Suprapubic skin (tissue), 4 donors: ENCODE measurements around the gene NFATC2. TPM values are rescaled to one million over a fixed set of nuclear protein-coding genes. Genes with fewer than 3 reads are reported as not detected.

Source experiments
- DNase-seq, 2 donors: peaks; one replicate each; pipeline ENCODE4 v3.0.0-alpha.2; 2019; ENCODE audit warnings: low spot score in 2 of 2
- H3K27ac ChIP-seq: fragments of 200-600 bp; sonication (generic); one replicate; pipeline ENCODE4 v1.5.1; 2019
- H3K27me3 ChIP-seq: fragments of 200-600 bp; sonication (generic); one replicate; pipeline ENCODE4 v1.5.1; 2019
- H3K36me3 ChIP-seq: fragments of 200-600 bp; sonication (generic); one replicate; pipeline ENCODE4 v1.5.1; 2019
- H3K4me1 ChIP-seq: fragments of 200-600 bp; sonication (generic); one replicate; pipeline ENCODE4 v1.5.1; 2019
- H3K4me3 ChIP-seq: fragments of 200-600 bp; sonication (generic); one replicate; pipeline ENCODE4 v1.5.1; 2019; ENCODE audit warnings: mild to moderate bottlenecking
- H3K9me3 ChIP-seq: fragments of 200-600 bp; sonication (generic); one replicate; pipeline ENCODE4 v1.5.1; 2019
- EP300 ChIP-seq: sonication (generic); formaldehyde crosslinking; IDR thresholded peaks from one replicate; pipeline ENCODE4 v1.6.1; 2017; ENCODE audit warnings: antibody characterized with exemption
- POLR2A ChIP-seq, 2 donors: fragments of 450-650 bp; IDR thresholded peaks; one replicate each; pipeline ENCODE4 v1.6.1; 2017; ENCODE audit warnings: antibody characterized with exemption in 2 of 2, mild to moderate bottlenecking in 2 of 2, moderate library complexity in 2 of 2
- POLR2AphosphoS5 ChIP-seq, 3 donors: sonication (generic); formaldehyde crosslinking; IDR thresholded peaks; one replicate each; pipeline ENCODE4 v1.6.1; 2017; ENCODE audit warnings: antibody characterized with exemption in 3 of 3
- WGBS: methylation state at CpG from one replicate; pipeline ENCODE4 v1.1.5; 2018; 5-methylcytosine and 5-hydroxymethylcytosine counted together
- total RNA-seq, 4 donors: library from RNA; depleted of rRNA; stranded (reverse); fragments of >200 nt; gene quantifications; one replicate each; pipeline ENCODE4 v1.1.0, GENCODE V29; 2016
- TF ChIP-seq, protein P1 (sequence below), 2 donors: fragments of 200-600 bp in 1 of 2; fragments of 450-650 bp in 1 of 2; sonication (generic) in 1 of 2; IDR thresholded peaks; one replicate each; pipeline ENCODE4 v1.5.1; 2016 to 2019; ENCODE audit warnings: antibody characterized with exemption in 2 of 2, mild to moderate bottlenecking in 1 of 2, moderate library complexity in 1 of 2

Gene NFATC2
- total RNA-seq, 4 donors from 2014 or later = 5.4 to 15.7 (median 8.4) TPM

DNA sequence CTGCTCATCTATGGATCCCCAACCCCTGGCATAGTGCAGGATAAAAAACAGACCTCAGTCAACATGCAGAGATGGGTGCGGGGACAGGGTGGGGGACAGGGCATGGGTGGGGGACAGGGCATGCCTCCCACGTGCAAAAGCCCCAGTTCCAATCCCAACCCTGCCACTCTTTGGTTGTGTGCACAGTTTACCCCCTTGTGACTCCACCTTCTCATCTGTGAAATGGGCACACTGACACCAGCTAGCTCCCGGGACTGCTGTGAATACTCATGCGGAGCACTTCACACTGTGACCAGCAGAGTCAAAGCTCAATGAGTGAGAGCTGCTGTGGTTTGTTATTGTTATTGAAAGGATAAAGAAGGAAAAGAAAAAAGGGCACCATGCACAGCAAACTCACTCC lies 69.3 kb downstream of the NFATC2 start:
- WGBS = 88% methylated on average over 3 of the region's 4 CpGs

DNA sequence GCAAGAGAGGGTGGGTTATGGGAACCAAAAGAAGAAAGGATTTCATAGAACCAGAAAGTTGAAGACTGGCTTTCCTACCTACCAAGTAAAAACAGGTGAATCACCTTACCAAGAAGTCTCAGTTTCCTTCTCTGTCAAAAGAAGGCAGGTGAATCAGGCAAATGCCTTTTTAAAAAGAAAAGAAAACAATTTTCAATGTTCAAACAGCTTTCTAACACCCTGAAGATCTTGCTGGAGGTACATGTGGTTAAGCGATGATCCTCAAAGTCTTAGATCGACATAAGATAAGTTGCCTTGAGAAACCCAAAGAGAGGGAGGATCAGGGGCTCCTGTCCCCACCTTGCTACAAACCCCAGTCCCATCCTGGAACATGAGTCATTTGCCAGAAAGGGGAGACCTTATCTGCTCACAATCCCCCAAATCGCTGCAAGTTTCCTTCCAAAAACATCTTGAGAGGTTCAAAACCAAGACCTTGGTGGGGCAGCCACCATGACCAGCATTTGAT lies 71.6 kb downstream of the NFATC2 start:
- no peak for TF ChIP-seq EP300
- TF ChIP-seq, protein P1, sequence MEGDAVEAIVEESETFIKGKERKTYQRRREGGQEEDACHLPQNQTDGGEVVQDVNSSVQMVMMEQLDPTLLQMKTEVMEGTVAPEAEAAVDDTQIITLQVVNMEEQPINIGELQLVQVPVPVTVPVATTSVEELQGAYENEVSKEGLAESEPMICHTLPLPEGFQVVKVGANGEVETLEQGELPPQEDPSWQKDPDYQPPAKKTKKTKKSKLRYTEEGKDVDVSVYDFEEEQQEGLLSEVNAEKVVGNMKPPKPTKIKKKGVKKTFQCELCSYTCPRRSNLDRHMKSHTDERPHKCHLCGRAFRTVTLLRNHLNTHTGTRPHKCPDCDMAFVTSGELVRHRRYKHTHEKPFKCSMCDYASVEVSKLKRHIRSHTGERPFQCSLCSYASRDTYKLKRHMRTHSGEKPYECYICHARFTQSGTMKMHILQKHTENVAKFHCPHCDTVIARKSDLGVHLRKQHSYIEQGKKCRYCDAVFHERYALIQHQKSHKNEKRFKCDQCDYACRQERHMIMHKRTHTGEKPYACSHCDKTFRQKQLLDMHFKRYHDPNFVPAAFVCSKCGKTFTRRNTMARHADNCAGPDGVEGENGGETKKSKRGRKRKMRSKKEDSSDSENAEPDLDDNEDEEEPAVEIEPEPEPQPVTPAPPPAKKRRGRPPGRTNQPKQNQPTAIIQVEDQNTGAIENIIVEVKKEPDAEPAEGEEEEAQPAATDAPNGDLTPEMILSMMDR (IDR thresholded peaks at IDR 0.05) = no peak
- no peak for TF ChIP-seq POLR2A (IDR thresholded peaks at IDR 0.05)
- TF ChIP-seq POLR2AphosphoS5 (IDR thresholded peaks at IDR 0.05) = no peak
- WGBS = 99% methylated on average over 3 of the region's 3 CpGs
- peaks cover 6% of the 10 kb centered on the region for H3K36me3 ChIP-seq
- no peak overlapping the region for H3K27ac ChIP-seq
- H3K4me3 ChIP-seq = no peak overlapping the region
- peaks cover 6% of the 10 kb centered on the region for H3K4me1 ChIP-seq
- H3K27me3 ChIP-seq = no peaks in the 10 kb centered on the region
- DNase-seq = no peak
- H3K9me3 ChIP-seq = no peaks in the 10 kb centered on the region

More for the DNA sequence above, 69.3 kb downstream of the NFATC2 start:
- no peak overlapping the region for H3K4me3 ChIP-seq
- H3K27me3 ChIP-seq = no peaks in the 10 kb centered on the region
- H3K9me3 ChIP-seq = no peaks in the 10 kb centered on the region
- peaks cover 6% of the 10 kb centered on the region for H3K36me3 ChIP-seq
- TF ChIP-seq POLR2A (IDR thresholded peaks at IDR 0.05) (no peak), EP300 (no peak), POLR2AphosphoS5 (IDR thresholded peaks at IDR 0.05) (no peak)
- TF ChIP-seq, protein P1 (IDR thresholded peaks at IDR 0.05) = no peak
- no peak for DNase-seq
- H3K4me1 ChIP-seq = peaks cover 11% of the 10 kb centered on the region
- no peak overlapping the region for H3K27ac ChIP-seq

DNA sequence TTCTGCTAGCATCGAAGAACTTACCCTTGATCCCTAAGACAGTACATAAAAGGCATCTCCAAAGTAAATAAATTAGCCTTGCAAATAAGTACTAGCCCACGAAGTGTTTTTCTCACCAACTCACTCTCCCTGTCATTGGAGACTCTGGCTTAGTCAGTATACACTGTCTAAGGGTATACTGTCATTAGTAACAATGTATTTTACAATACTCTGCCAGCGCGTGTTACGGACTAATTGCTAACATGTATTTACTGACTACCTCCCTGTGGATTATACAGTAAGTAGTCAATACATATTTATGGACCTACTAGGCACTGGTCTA lies 72.1 kb downstream of the NFATC2 start:
- Histone ChIP-seq H3K4me1 (peaks cover 6% of the 10 kb centered on the region), H3K27ac (no peak overlapping the region), H3K4me3 (no peak overlapping the region), H3K36me3 (peaks cover 6% of the 10 kb centered on the region), H3K9me3 (no peaks in the 10 kb centered on the region), H3K27me3 (no peaks in the 10 kb centered on the region)
- TF ChIP-seq POLR2AphosphoS5 (IDR thresholded peaks at IDR 0.05) (no peak), EP300 (no peak), POLR2A (IDR thresholded peaks at IDR 0.05) (no peak)
- TF ChIP-seq, protein P1 (IDR thresholded peaks at IDR 0.05) = no peak
- 68% methylated on average over 5 of the region's 5 CpGs for WGBS
- no peak for DNase-seq

DNA sequence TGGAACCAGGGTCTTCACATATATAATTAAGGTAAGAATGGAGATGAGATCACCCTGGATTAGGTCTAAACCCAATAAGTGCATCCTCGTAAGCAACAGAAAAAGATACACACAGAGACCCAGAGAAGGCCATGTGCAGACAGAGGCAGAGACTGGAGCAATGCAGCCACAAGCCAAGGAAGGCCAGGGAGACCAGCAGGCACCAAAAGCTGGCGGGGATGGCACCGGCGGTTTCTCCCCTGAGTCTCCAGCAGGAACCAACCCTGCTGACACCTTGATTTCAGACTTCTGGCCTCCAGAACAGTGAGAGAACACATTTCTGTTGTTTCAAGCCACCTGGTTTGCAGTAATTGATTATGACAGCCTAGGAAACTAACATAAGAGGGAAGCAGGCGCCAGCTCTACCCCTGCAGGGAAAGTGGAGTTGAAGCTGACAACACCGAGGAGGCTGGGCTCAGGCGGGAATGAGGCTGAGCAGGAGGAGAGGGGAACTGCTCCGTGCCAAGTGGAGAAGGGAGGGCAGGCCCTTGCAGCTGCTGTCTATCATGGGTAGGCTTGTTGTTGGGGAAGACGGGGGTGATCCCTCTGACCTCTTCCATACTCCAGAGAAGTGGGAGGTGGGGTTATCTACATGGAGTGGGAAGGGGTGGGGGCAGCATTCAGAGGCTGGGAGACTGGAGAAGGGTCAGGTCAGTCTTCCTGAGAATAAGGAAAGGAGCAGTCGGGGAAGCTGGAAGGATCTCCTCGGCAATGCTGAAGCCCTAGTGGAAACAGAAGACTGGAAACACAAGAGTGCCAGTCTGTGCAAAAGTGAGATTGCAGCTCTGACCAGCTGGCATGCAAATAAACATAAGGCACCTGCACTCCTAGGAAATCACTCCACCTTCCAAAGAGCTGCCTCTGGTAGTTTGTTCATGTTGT lies 72.7 kb downstream of the NFATC2 start:
- Histone ChIP-seq H3K27me3 (no peaks in the 10 kb centered on the region), H3K36me3 (peaks cover 6% of the 10 kb centered on the region), H3K27ac (no peak overlapping the region), H3K4me3 (no peak overlapping the region), H3K9me3 (no peaks in the 10 kb centered on the region), H3K4me1 (peaks cover 6% of the 10 kb centered on the region)
- peak in 1 of 2 donors; percentile 50 for DNase-seq
- 61% methylated on average over 11 of the region's 11 CpGs for WGBS
- TF ChIP-seq EP300 (no peak), POLR2AphosphoS5 (IDR thresholded peaks at IDR 0.05) (no peak), POLR2A (IDR thresholded peaks at IDR 0.05) (no peak)
- TF ChIP-seq, protein P1 (IDR thresholded peaks at IDR 0.05) = no peak

DNA sequence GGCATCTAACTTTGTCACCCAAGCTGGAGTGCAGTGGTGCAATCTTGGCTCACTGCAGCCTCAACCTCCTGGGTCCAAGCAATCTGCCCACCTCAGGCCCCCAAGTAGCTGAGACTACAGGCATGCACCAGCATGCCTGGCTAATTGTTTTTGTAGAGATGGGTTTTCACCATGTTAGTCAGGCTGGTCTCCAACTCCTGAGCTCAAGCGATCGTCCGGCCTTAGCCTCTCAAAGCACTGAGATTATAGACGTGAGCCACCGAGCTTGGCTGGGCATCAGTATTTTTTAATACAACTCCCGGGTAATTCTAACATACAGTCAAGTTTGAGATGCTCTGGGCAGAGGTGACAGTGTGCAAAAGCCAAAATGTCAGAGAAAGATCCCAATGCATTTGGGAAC lies 73.5 kb downstream of the NFATC2 start:
- DNase-seq = peak in 1 of 2 donors; percentile 53
- H3K27me3 ChIP-seq = no peaks in the 10 kb centered on the region
- H3K4me1 ChIP-seq = peaks cover 6% of the 10 kb centered on the region
- no peaks in the 10 kb centered on the region for H3K9me3 ChIP-seq
- H3K27ac ChIP-seq = no peak overlapping the region
- peaks cover 6% of the 10 kb centered on the region for H3K36me3 ChIP-seq
- TF ChIP-seq EP300 = no peak
- no peak for TF ChIP-seq POLR2A (IDR thresholded peaks at IDR 0.05)
- WGBS = 92% methylated on average over 6 of the region's 6 CpGs
- no peak overlapping the region for H3K4me3 ChIP-seq
